Muscle layer of colon (tissue), 2 donors: Measurements from ENCODE around the gene RAB13.

Experiments
- H3K27ac ChIP-seq: one replicate; pipeline ENCODE4 v1.7.0; 2013; ENCODE audit warnings: low read depth, mild to moderate bottlenecking, low read length, moderate library complexity
- H3K27me3 ChIP-seq, 2 donors: one replicate each; pipeline ENCODE4 v1.7.0; 2013; ENCODE audit warnings: low read length in 2 of 2, mild to moderate bottlenecking in 2 of 2; ENCODE audit not compliant: insufficient read depth in 2 of 2, control insufficient read depth in 1 of 2
- H3K36me3 ChIP-seq: one replicate; pipeline ENCODE4 v1.7.0; 2013; ENCODE audit warnings: mild to moderate bottlenecking, low read length; ENCODE audit not compliant: insufficient read depth
- H3K4me1 ChIP-seq: one replicate; pipeline ENCODE4 v1.7.0; 2013; ENCODE audit warnings: mild to moderate bottlenecking, low read length; ENCODE audit not compliant: insufficient read depth
- H3K4me3 ChIP-seq, 2 donors: one replicate each; pipeline ENCODE4 v1.7.0; 2013; ENCODE audit warnings: low read length in 2 of 2, low read depth in 1 of 2, mild to moderate bottlenecking in 1 of 2, moderate library complexity in 1 of 2
- H3K9ac ChIP-seq: one replicate; pipeline ENCODE4 v1.7.0; 2013; ENCODE audit warnings: low read length
- H3K9me3 ChIP-seq: one replicate; pipeline ENCODE4 v1.7.0; 2013; ENCODE audit warnings: mild to moderate bottlenecking, low read length
- donor health status: abdominal sarcoma.
- donor health status: Adenocarcinoma of cecum.

The RAB13 gene

GRCh38 chr1:153940756-153941155, 45.4 kb downstream of the RAB13 start:
- Histone ChIP-seq H3K27ac (no peak overlapping the region), H3K36me3 (peaks cover 65% of the 10 kb centered on the region), H3K4me1 (peaks cover 14% of the 10 kb centered on the region), H3K9ac (no peak overlapping the region), H3K27me3 (no peaks in the 10 kb centered on the region), H3K9me3 (no peaks in the 10 kb centered on the region), H3K4me3 (no peak overlapping the region)

- H3K9ac ChIP-seq: no peak overlapping the region
- no peaks in the 10 kb centered on the region for H3K9me3 ChIP-seq
- H3K4me3 ChIP-seq: no peak overlapping the region
- H3K27me3 ChIP-seq: no peaks in the 10 kb centered on the region
- H3K36me3 ChIP-seq: peaks cover 78% of the 10 kb centered on the region
- H3K27ac ChIP-seq: no peak overlapping the region
- H3K4me1 ChIP-seq: peaks cover 4% of the 10 kb centered on the region
These were observed 46.7 kb downstream of the RAB13 start for GRCh38 chr1:153939476-153939875.

- Histone ChIP-seq H3K36me3 (peaks cover 81% of the 10 kb centered on the region), H3K4me1 (no peaks in the 10 kb centered on the region), H3K27ac (no peak overlapping the region), H3K9ac (no peak overlapping the region), H3K4me3 (no peak overlapping the region), H3K9me3 (no peaks in the 10 kb centered on the region), H3K27me3 (no peaks in the 10 kb centered on the region)
These were observed 47.1 kb downstream of the RAB13 start for GRCh38 chr1:153938996-153939395.

- Histone ChIP-seq H3K36me3 (peaks cover 84% of the 10 kb centered on the region), H3K4me1 (no peaks in the 10 kb centered on the region), H3K9ac (no peak overlapping the region), H3K27me3 (no peaks in the 10 kb centered on the region), H3K27ac (no peak overlapping the region), H3K4me3 (no peak overlapping the region), H3K9me3 (no peaks in the 10 kb centered on the region)
These were observed 48.8 kb downstream of the RAB13 start for GRCh38 chr1:153937331-153937730.

GRCh38 chr1:153936011-153936802, 49.9 kb downstream of the RAB13 start:
- H3K9me3 ChIP-seq: no peaks in the 10 kb centered on the region
- no peak overlapping the region for H3K27ac ChIP-seq
- H3K4me3 ChIP-seq: no peak overlapping the region
- no peaks in the 10 kb centered on the region for H3K4me1 ChIP-seq
- H3K27me3 ChIP-seq: no peaks in the 10 kb centered on the region
- H3K36me3 ChIP-seq: peaks cover 79% of the 10 kb centered on the region
- no peak overlapping the region for H3K9ac ChIP-seq

GRCh38 chr1:153934746-153935145, 51.4 kb downstream of the RAB13 start:
- H3K36me3 ChIP-seq: peaks cover 74% of the 10 kb centered on the region
- no peak overlapping the region for H3K9ac ChIP-seq

GRCh38 chr1:153933955-153934354, 52.2 kb downstream of the RAB13 start:
- Histone ChIP-seq H3K36me3 (peaks cover 66% of the 10 kb centered on the region), H3K9me3 (no peaks in the 10 kb centered on the region), H3K4me3 (no peak overlapping the region), H3K27me3 (no peaks in the 10 kb centered on the region), H3K9ac (no peak overlapping the region), H3K27ac (no peak overlapping the region), H3K4me1 (no peaks in the 10 kb centered on the region)

More at GRCh38 chr1:153934746-153935145, 51.4 kb downstream of the RAB13 start:
- no peaks in the 10 kb centered on the region for H3K4me1 ChIP-seq
- H3K27ac ChIP-seq: no peak overlapping the region
- H3K27me3 ChIP-seq: no peaks in the 10 kb centered on the region
- no peaks in the 10 kb centered on the region for H3K9me3 ChIP-seq
- H3K4me3 ChIP-seq: no peak overlapping the region

GRCh38 chr1:153933430-153933829, 52.7 kb downstream of the RAB13 start:
- Histone ChIP-seq H3K4me1 (no peaks in the 10 kb centered on the region), H3K9ac (no peak overlapping the region), H3K27me3 (no peaks in the 10 kb centered on the region), H3K9me3 (no peaks in the 10 kb centered on the region), H3K4me3 (no peak overlapping the region), H3K27ac (no peak overlapping the region), H3K36me3 (peaks cover 64% of the 10 kb centered on the region)

GRCh38 chr1:153932156-153933131, 53.7 kb downstream of the RAB13 start:
- H3K27me3 ChIP-seq: no peaks in the 10 kb centered on the region
- H3K9ac ChIP-seq: no peak overlapping the region
- no peaks in the 10 kb centered on the region for H3K4me1 ChIP-seq
- no peak overlapping the region for H3K27ac ChIP-seq
- peaks cover 60% of the 10 kb centered on the region for H3K36me3 ChIP-seq
- no peak overlapping the region for H3K4me3 ChIP-seq
- H3K9me3 ChIP-seq: no peaks in the 10 kb centered on the region
